Measurements from ENCODE around the gene TLR1.

DNA sequence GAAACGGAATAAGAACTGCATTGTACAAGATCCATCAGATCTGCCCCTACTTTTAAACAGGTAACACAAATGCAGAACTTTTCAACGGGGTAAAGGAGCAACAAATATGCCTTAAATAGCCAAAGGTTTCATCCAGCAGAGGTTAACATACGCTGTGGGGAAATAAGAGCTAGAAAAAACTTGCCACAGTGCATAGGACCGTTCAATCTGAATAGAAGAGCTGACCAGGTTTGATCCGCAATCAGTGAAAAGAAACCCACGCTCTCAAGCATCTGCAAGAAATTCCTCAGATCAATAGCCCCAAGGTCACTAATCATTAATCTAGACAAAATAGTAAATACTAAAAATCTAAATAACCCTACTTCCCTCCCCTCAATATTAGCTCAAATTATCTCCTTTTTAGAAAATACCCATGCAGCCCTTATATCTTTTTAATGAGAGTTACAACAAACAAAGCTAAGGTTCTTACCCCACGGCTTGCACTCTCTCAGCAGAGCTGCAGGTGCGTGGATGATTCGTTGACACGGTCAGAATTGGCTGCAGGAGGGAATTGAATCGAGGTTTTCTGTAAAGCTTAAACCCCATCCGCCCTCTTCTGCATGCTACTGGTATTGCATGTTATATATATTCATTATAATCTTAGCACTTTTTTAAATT, 22.0 kb downstream of the TLR1 start, which contains the start of gene TLR10:
- TF ChIP-seq EZH2 (IDR thresholded peaks at IDR 0.05; ENCODE audit: borderline replicate concordance, insufficient read depth, low read length, poor library complexity, severe bottlenecking) (no peak), TAF1 (IDR thresholded peaks at IDR 0.05; ENCODE audit: low read depth) (no peak)
- TF ChIP-seq, protein P1, sequence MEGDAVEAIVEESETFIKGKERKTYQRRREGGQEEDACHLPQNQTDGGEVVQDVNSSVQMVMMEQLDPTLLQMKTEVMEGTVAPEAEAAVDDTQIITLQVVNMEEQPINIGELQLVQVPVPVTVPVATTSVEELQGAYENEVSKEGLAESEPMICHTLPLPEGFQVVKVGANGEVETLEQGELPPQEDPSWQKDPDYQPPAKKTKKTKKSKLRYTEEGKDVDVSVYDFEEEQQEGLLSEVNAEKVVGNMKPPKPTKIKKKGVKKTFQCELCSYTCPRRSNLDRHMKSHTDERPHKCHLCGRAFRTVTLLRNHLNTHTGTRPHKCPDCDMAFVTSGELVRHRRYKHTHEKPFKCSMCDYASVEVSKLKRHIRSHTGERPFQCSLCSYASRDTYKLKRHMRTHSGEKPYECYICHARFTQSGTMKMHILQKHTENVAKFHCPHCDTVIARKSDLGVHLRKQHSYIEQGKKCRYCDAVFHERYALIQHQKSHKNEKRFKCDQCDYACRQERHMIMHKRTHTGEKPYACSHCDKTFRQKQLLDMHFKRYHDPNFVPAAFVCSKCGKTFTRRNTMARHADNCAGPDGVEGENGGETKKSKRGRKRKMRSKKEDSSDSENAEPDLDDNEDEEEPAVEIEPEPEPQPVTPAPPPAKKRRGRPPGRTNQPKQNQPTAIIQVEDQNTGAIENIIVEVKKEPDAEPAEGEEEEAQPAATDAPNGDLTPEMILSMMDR (IDR thresholded peaks at IDR 0.05; ENCODE audit: poor library complexity, severe bottlenecking), result peak; percentile 79

All from neural cell (in vitro differentiated cells).